Measurements from ENCODE around the gene C4orf50. TPM values are rescaled to one million over a fixed set of nuclear protein-coding genes. Genes with fewer than 3 reads are reported as not detected.

The C4orf50 gene
- total RNA-seq, 5 donors from 2014 or later (not counting 1 experiment from before 2014, with no cell fraction given) = 0.28 to 3.0 (median 0.54) TPM

- H3K27me3 Mint-ChIP-seq = peaks cover 5 to 25% of the 10 kb centered on the region in 2 donors
- no peak overlapping the region for H3K4me3 Mint-ChIP-seq
- no peaks in the 10 kb centered on the region for H3K9me3 Mint-ChIP-seq
- no peaks in the 10 kb centered on the region for H3K4me1 ChIP-seq (ENCODE audit: control insufficient read depth in 1 of 2, extremely low read depth in 1 of 2, insufficient read depth in 2 of 2, low read length in 2 of 2)
- no peaks in the 10 kb centered on the region for H3K36me3 ChIP-seq (ENCODE audit: control insufficient read depth in 2 of 2, extremely low read depth in 1 of 2, insufficient read depth in 1 of 2, low read length in 1 of 2)
- CTCF ChIA-PET = no interaction called here
- peaks cover 0 to 34% of the 10 kb centered on the region in 2 experiments for H3K27me3 ChIP-seq (replicated peaks in 1 of 2; ENCODE audit: control insufficient read depth in 2 of 2, extremely low read depth in 1 of 2, insufficient read depth in 2 of 2, low read length in 1 of 2)
- DNase-seq (no peak), ATAC-seq (replicated peaks in 1 of 4) (no peak)
- WGBS (ENCODE audit: insufficient coverage) = 77% methylated on average over 6 of the region's 10 CpGs
- H3K4me3 ChIP-seq (ENCODE audit: control insufficient read depth in 1 of 2, extremely low read depth in 1 of 2, low read length in 1 of 2) = no peak overlapping the region
- no peaks in the 10 kb centered on the region for H3K4me1 Mint-ChIP-seq
- H3K9me3 ChIP-seq = no peaks in the 10 kb centered on the region
- no peak overlapping the region for H3K27ac Mint-ChIP-seq
- H3K27ac ChIP-seq (ENCODE audit: low read length) = no peak overlapping the region
- H3K36me3 Mint-ChIP-seq = no peaks in the 10 kb centered on the region
- POLR2A ChIA-PET = interaction anchor here in 1 of 2 donors (0.5 kb wide), 1 partner anchor 150 kb away, joined by 6 read pairs; no protein-coding TSS in a partner anchor
Observed at GRCh38 chr4:5973033-5973432, 45.2 kb downstream of the C4orf50 start.

DNA sequence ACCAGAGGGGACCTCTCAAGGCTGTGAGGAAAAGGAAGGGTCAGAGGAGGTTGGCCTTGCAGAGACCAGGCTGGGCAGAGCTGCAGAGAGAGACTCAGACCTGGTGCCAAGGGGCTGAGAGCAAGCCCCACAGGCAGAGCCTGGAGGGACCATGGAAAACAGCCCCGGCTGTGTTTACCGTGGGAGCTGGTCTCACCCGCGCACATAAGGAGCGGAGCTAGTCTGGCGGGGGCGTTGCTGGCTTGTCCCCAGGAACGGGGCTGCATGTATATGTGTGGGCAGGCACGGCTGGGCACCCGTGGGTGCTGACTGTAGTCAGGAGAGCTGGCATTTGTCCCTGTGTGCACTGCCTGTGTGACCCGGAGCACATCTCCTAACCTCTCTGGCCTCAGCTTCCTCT is 45.7 kb downstream of the C4orf50 start:
- H3K36me3 Mint-ChIP-seq = no peaks in the 10 kb centered on the region
- ChIA-PET CTCF (no interaction called here), POLR2A (interaction anchor here in 1 of 2 donors (0.5 kb wide), 2 partner anchors 16 to 150 kb away, joined by 4 to 6 read pairs; no protein-coding TSS in a partner anchor)
- 96% methylated on average over 7 of the region's 11 CpGs for WGBS (ENCODE audit: insufficient coverage)
- H3K27me3 ChIP-seq (replicated peaks in 1 of 2; ENCODE audit: control insufficient read depth in 2 of 2, extremely low read depth in 1 of 2, insufficient read depth in 2 of 2, low read length in 1 of 2) = peaks cover 0 to 34% of the 10 kb centered on the region in 2 experiments
- DNase-seq (no peak), ATAC-seq (replicated peaks in 1 of 4) (no peak)
- no peaks in the 10 kb centered on the region for H3K4me1 ChIP-seq (ENCODE audit: control insufficient read depth in 1 of 2, extremely low read depth in 1 of 2, insufficient read depth in 2 of 2, low read length in 2 of 2)
- H3K27me3 Mint-ChIP-seq = peaks cover 5 to 25% of the 10 kb centered on the region in 2 donors
- no peak overlapping the region for H3K27ac ChIP-seq (ENCODE audit: low read length)
- no peak overlapping the region for H3K4me3 Mint-ChIP-seq
- H3K27ac Mint-ChIP-seq = no peak overlapping the region
- H3K36me3 ChIP-seq (ENCODE audit: control insufficient read depth in 2 of 2, extremely low read depth in 1 of 2, insufficient read depth in 1 of 2, low read length in 1 of 2) = no peaks in the 10 kb centered on the region
- H3K9me3 ChIP-seq = no peaks in the 10 kb centered on the region
- no peak overlapping the region for H3K4me3 ChIP-seq (ENCODE audit: control insufficient read depth in 1 of 2, extremely low read depth in 1 of 2, low read length in 1 of 2)
- no peaks in the 10 kb centered on the region for H3K4me1 Mint-ChIP-seq
- no peaks in the 10 kb centered on the region for H3K9me3 Mint-ChIP-seq

- H3K9me3 ChIP-seq = no peaks in the 10 kb centered on the region
- no peak overlapping the region for H3K4me3 ChIP-seq (ENCODE audit: control insufficient read depth in 1 of 2, extremely low read depth in 1 of 2, low read length in 1 of 2)
- Mint-ChIP-seq H3K27me3 (peaks cover 5 to 23% of the 10 kb centered on the region in 2 donors), H3K27ac (no peak overlapping the region), H3K4me3 (no peak overlapping the region), H3K9me3 (no peaks in the 10 kb centered on the region), H3K36me3 (no peaks in the 10 kb centered on the region), H3K4me1 (no peaks in the 10 kb centered on the region)
- 70% methylated on average over 7 of the region's 7 CpGs for WGBS (ENCODE audit: insufficient coverage)
- no peaks in the 10 kb centered on the region for H3K4me1 ChIP-seq (ENCODE audit: control insufficient read depth in 1 of 2, extremely low read depth in 1 of 2, insufficient read depth in 2 of 2, low read length in 2 of 2)
- POLR2A ChIA-PET = no interaction called here
- H3K27ac ChIP-seq (ENCODE audit: low read length) = no peak overlapping the region
- DNase-seq = no peak
- CTCF ChIA-PET = interaction anchor here in 1 of 2 donors (0.5 kb wide), 1 partner anchor 22 kb away, joined by 6 read pairs; no protein-coding TSS in a partner anchor
- no peaks in the 10 kb centered on the region for H3K36me3 ChIP-seq (ENCODE audit: control insufficient read depth in 2 of 2, extremely low read depth in 1 of 2, insufficient read depth in 1 of 2, low read length in 1 of 2)
- peaks cover 0 to 28% of the 10 kb centered on the region in 2 experiments for H3K27me3 ChIP-seq (replicated peaks in 1 of 2; ENCODE audit: control insufficient read depth in 2 of 2, extremely low read depth in 1 of 2, insufficient read depth in 2 of 2, low read length in 1 of 2)
- no peak for ATAC-seq (replicated peaks in 1 of 4)
Observed at GRCh38 chr4:5971078-5971450, 47.2 kb downstream of the C4orf50 start.

GRCh38 chr4:5970381-5971077 is 47.7 kb downstream of the C4orf50 start:
- CTCF ChIA-PET = no interaction called here
- ATAC-seq (replicated peaks in 1 of 4) (no peak), DNase-seq (no peak)
- 73% methylated on average over 13 of the region's 16 CpGs for WGBS (ENCODE audit: insufficient coverage)
- no peak overlapping the region for H3K27ac ChIP-seq (ENCODE audit: low read length)
- POLR2A ChIA-PET = no interaction called here
- no peak overlapping the region for H3K4me3 ChIP-seq (ENCODE audit: control insufficient read depth in 1 of 2, extremely low read depth in 1 of 2, low read length in 1 of 2)
- H3K4me1 Mint-ChIP-seq = no peaks in the 10 kb centered on the region
- no peak overlapping the region for H3K27ac Mint-ChIP-seq
- H3K4me3 Mint-ChIP-seq = no peak overlapping the region
- peaks cover 5 to 23% of the 10 kb centered on the region in 2 donors for H3K27me3 Mint-ChIP-seq
- no peaks in the 10 kb centered on the region for H3K9me3 Mint-ChIP-seq
- no peaks in the 10 kb centered on the region for H3K9me3 ChIP-seq
- no peaks in the 10 kb centered on the region for H3K36me3 Mint-ChIP-seq
- no peaks in the 10 kb centered on the region for H3K36me3 ChIP-seq (ENCODE audit: control insufficient read depth in 2 of 2, extremely low read depth in 1 of 2, insufficient read depth in 1 of 2, low read length in 1 of 2)
- peaks cover 0 to 25% of the 10 kb centered on the region in 2 experiments for H3K27me3 ChIP-seq (replicated peaks in 1 of 2; ENCODE audit: control insufficient read depth in 2 of 2, extremely low read depth in 1 of 2, insufficient read depth in 2 of 2, low read length in 1 of 2)
- no peaks in the 10 kb centered on the region for H3K4me1 ChIP-seq (ENCODE audit: control insufficient read depth in 1 of 2, extremely low read depth in 1 of 2, insufficient read depth in 2 of 2, low read length in 2 of 2)

- Histone ChIP-seq H3K9me3 (no peaks in the 10 kb centered on the region), H3K27ac (ENCODE audit: low read length) (no peak overlapping the region), H3K27me3 (replicated peaks in 1 of 2; ENCODE audit: control insufficient read depth in 2 of 2, extremely low read depth in 1 of 2, insufficient read depth in 2 of 2, low read length in 1 of 2) (peaks cover 0 to 29% of the 10 kb centered on the region in 2 experiments), H3K4me3 (ENCODE audit: control insufficient read depth in 1 of 2, extremely low read depth in 1 of 2, low read length in 1 of 2) (no peak overlapping the region), H3K4me1 (ENCODE audit: control insufficient read depth in 1 of 2, extremely low read depth in 1 of 2, insufficient read depth in 2 of 2, low read length in 2 of 2) (no peaks in the 10 kb centered on the region), H3K36me3 (ENCODE audit: control insufficient read depth in 2 of 2, extremely low read depth in 1 of 2, insufficient read depth in 1 of 2, low read length in 1 of 2) (no peaks in the 10 kb centered on the region)
- Mint-ChIP-seq H3K36me3 (no peaks in the 10 kb centered on the region), H3K4me1 (no peaks in the 10 kb centered on the region), H3K27me3 (peaks cover 5 to 23% of the 10 kb centered on the region in 2 donors), H3K4me3 (no peak overlapping the region), H3K9me3 (no peaks in the 10 kb centered on the region), H3K27ac (no peak overlapping the region)
- ATAC-seq (replicated peaks in 1 of 4) = no peak
- ChIA-PET CTCF (no interaction called here), POLR2A (no interaction called here)
- whole genome bisulfite sequencing (ENCODE audit: insufficient coverage) = 69% methylated on average over 3 of the region's 6 CpGs
- DNase-seq = no peak
Observed at GRCh38 chr4:5969777-5970176, 48.5 kb downstream of the C4orf50 start.

DNA sequence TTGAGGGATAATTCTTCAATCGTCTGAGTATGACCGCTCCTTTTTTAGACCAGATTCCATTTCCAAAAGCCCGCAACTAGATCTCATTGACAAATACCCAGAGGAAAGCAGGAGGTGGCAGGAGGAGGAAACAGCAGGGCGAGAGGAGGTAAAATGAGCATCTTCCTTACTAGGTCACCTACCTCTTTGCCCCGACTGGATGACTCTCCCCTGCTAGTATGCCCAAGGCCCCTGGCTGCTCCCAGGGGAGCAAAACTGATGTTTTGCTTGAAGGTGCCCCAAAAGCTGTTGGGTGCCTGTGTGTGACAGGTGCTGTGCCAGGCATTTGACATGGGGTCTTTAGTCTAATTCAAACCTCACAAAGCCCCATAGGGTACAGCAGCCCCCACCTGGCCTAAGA is 48.9 kb downstream of the C4orf50 start:
- peaks cover 5 to 20% of the 10 kb centered on the region in 2 donors for H3K27me3 Mint-ChIP-seq
- H3K9me3 ChIP-seq = no peaks in the 10 kb centered on the region
- H3K4me1 ChIP-seq (ENCODE audit: control insufficient read depth in 1 of 2, extremely low read depth in 1 of 2, insufficient read depth in 2 of 2, low read length in 2 of 2) = no peaks in the 10 kb centered on the region
- H3K27ac ChIP-seq (ENCODE audit: low read length) = no peak overlapping the region
- no peak overlapping the region for H3K4me3 ChIP-seq (ENCODE audit: control insufficient read depth in 1 of 2, extremely low read depth in 1 of 2, low read length in 1 of 2)
- DNase-seq (no peak), ATAC-seq (replicated peaks in 1 of 4) (no peak)
- H3K4me3 Mint-ChIP-seq = no peak overlapping the region
- peaks cover 0 to 29% of the 10 kb centered on the region in 2 experiments for H3K27me3 ChIP-seq (replicated peaks in 1 of 2; ENCODE audit: control insufficient read depth in 2 of 2, extremely low read depth in 1 of 2, insufficient read depth in 2 of 2, low read length in 1 of 2)
- POLR2A ChIA-PET = no interaction called here
- no peaks in the 10 kb centered on the region for H3K4me1 Mint-ChIP-seq
- CTCF ChIA-PET = no interaction called here
- no peak overlapping the region for H3K27ac Mint-ChIP-seq
- H3K36me3 ChIP-seq (ENCODE audit: control insufficient read depth in 2 of 2, extremely low read depth in 1 of 2, insufficient read depth in 1 of 2, low read length in 1 of 2) = no peaks in the 10 kb centered on the region
- no peaks in the 10 kb centered on the region for H3K36me3 Mint-ChIP-seq
- H3K9me3 Mint-ChIP-seq = no peaks in the 10 kb centered on the region
- WGBS (ENCODE audit: insufficient coverage) = no CpG with 5 or more reads among the region's 5 CpGs

Data from T-cell (primary cell).